ENCODE results near the gene SLFN5. TPM values are rescaled to one million over a fixed set of nuclear protein-coding genes. Genes with fewer than 3 reads are reported as not detected.

Gene SLFN5
- total RNA-seq, 6 experiments from 2014 or later, result 55.2 to 64.0 (median 56.1) TPM

DNA sequence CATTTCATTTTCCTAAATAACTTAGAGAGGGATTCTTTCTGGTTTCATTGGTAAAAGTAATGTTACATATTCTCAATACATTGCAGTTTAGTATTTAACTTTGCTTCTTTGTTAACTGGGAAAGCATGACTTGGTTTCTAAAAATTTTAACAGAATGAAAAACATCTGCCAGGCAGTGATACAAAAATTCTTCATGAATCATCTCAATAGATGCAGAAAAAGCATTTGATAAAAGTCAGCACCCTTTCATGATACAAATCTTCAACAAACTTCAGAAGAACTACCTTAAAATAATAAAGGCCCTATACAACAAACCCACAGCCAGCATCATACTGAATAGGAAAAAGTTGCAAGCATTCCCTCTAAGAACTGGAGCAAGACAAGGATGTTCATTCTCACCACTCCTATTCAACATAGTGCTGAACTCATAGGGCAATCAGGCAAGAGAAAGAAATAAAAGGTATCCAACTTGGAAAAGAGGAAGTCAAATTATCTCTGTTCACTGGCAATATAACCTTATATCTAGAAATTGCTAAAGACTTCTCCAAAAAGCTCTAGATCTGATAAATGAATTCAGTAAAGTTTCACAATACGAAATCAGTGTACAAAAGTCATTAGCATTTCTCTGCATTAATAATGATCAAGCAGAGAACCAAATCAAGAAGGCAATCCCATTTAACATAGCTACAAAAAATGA, 50.4 kb downstream of the SLFN5 start:
- H3K4me3 Mint-ChIP-seq, result no peak overlapping the region
- TF ChIP-seq, protein P1, sequence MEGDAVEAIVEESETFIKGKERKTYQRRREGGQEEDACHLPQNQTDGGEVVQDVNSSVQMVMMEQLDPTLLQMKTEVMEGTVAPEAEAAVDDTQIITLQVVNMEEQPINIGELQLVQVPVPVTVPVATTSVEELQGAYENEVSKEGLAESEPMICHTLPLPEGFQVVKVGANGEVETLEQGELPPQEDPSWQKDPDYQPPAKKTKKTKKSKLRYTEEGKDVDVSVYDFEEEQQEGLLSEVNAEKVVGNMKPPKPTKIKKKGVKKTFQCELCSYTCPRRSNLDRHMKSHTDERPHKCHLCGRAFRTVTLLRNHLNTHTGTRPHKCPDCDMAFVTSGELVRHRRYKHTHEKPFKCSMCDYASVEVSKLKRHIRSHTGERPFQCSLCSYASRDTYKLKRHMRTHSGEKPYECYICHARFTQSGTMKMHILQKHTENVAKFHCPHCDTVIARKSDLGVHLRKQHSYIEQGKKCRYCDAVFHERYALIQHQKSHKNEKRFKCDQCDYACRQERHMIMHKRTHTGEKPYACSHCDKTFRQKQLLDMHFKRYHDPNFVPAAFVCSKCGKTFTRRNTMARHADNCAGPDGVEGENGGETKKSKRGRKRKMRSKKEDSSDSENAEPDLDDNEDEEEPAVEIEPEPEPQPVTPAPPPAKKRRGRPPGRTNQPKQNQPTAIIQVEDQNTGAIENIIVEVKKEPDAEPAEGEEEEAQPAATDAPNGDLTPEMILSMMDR (IDR thresholded peaks at IDR 0.05), result no peak
- H3K4me1 Mint-ChIP-seq (ENCODE audit: low read depth), result peaks cover 74% of the 10 kb centered on the region
- peaks cover 20% of the 10 kb centered on the region for H3K9me3 Mint-ChIP-seq
- H3K27me3 Mint-ChIP-seq (ENCODE audit: insufficient read depth), result peaks cover 1% of the 10 kb centered on the region; the same call in 1 of the 2 replicates
- no peak for DNase-seq
- H3K27ac Mint-ChIP-seq, result peak overlapping the region; percentile 34
- peaks cover 26% of the 10 kb centered on the region for H3K36me3 Mint-ChIP-seq (ENCODE audit: low read depth)

DNA sequence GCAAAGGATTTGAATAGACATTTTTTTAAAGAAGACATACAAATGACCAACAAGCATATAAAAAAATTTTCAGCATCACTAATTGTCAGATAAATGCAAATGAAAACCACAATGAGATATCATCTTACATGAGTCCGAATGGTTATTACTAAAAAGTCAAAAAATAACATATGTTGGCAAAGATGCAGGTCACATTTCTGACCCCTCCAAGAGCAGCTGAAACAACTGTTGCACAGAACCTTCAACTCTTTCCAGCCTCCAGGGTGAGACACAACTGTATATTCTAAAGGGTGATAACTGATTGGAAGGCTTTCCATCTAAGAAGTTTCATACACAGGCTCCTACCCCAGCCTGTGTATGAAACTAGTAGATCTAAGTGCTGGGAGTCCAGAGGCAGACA, 51.9 kb downstream of the SLFN5 start:
- Mint-ChIP-seq H3K36me3 (ENCODE audit: low read depth) (peaks cover 30% of the 10 kb centered on the region), H3K4me3 (peak overlapping the region; percentile 6; the same call in 1 of the 2 replicates), H3K9me3 (peaks cover 35% of the 10 kb centered on the region), H3K27me3 (ENCODE audit: insufficient read depth) (peaks cover 1% of the 10 kb centered on the region; the same call in 1 of the 2 replicates), H3K4me1 (ENCODE audit: low read depth) (peaks cover 77% of the 10 kb centered on the region), H3K27ac (no peak overlapping the region; the same call in 1 of the 2 replicates)
- no peak for DNase-seq
- TF ChIP-seq, protein P1 (IDR thresholded peaks at IDR 0.05), result no peak

DNA sequence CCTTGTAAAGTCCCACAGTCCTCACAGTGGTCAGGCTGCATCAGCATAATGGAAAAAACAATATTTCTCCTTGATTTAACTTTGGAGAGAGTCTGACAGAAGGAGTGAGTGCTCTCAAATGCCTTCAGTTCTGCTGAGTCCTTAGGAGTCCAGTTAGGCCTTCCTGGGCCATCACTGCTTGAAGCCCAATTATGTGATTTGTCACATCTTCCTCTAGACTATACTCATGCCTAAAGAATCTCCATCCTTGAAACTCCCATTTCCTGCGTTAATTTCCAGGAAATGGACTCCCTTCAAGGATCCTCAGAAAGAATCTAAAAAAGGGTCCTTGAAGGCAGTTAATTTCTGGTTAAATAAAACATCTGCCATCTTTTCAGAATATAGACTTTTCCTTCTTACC, 52.8 kb downstream of the SLFN5 start:
- peak overlapping the region; percentile 31; the same call in 1 of the 2 replicates for H3K4me3 Mint-ChIP-seq
- peaks cover 1% of the 10 kb centered on the region; the same call in 1 of the 2 replicates for H3K27me3 Mint-ChIP-seq (ENCODE audit: insufficient read depth)
- H3K9me3 Mint-ChIP-seq, result peaks cover 44% of the 10 kb centered on the region
- peaks cover 77% of the 10 kb centered on the region for H3K4me1 Mint-ChIP-seq (ENCODE audit: low read depth)
- H3K27ac Mint-ChIP-seq, result peak overlapping the region; percentile 64
- TF ChIP-seq, protein P1 (IDR thresholded peaks at IDR 0.05), result no peak
- DNase-seq, result peak; percentile 31
- peaks cover 35% of the 10 kb centered on the region for H3K36me3 Mint-ChIP-seq (ENCODE audit: low read depth)

DNA sequence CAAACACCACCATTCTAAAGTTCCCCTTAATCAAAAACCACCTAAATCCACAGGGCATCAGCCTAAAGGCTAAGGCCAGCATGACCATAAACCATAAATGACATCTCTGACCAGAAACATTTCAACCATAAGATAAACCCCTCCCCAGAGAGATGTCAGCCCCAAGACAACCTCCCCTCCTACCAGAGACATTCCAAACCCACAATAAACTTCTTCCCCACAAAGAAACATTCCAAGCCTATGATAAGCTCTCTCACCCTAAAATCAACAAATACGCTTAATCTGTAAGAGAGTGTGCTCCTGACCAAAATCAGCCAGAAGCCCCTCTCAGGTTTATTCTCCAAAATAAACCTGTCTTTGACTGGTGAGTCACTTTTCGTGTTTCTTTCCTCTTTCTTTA, 54.8 kb downstream of the SLFN5 start:
- TF ChIP-seq, protein P1 (IDR thresholded peaks at IDR 0.05), result no peak
- Mint-ChIP-seq H3K4me1 (ENCODE audit: low read depth) (peaks cover 59% of the 10 kb centered on the region), H3K9me3 (peaks cover 64% of the 10 kb centered on the region), H3K27me3 (ENCODE audit: insufficient read depth) (peaks cover 1% of the 10 kb centered on the region), H3K27ac (no peak overlapping the region; the same call in 1 of the 2 replicates), H3K36me3 (ENCODE audit: low read depth) (peaks cover 43% of the 10 kb centered on the region), H3K4me3 (no peak overlapping the region)
- peak; percentile 28 for DNase-seq

DNA sequence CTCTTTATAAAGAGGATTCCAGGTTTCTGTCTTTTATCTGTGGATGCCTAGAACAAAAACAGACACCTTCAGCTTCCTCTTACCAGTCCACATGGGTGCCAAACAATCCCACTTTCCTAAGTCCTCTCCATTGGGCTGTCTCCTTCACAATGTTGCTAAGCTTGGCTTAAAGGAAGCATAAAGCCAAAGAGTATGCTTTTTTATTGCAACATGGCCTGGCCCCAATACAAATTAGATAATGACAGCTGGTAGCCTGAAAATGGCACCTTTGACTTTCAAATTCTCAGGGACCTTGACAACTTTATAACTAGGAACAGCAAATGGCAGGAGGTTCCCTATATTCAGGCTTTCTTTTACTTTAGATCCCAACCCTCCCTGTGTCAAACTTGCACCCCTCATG, 55.8 kb downstream of the SLFN5 start:
- no peak for DNase-seq
- H3K4me3 Mint-ChIP-seq, result no peak overlapping the region
- peaks cover 1% of the 10 kb centered on the region for H3K27me3 Mint-ChIP-seq (ENCODE audit: insufficient read depth)
- TF ChIP-seq, protein P1 (IDR thresholded peaks at IDR 0.05), result no peak
- peaks cover 51% of the 10 kb centered on the region for H3K36me3 Mint-ChIP-seq (ENCODE audit: low read depth)
- peaks cover 73% of the 10 kb centered on the region for H3K9me3 Mint-ChIP-seq
- H3K27ac Mint-ChIP-seq, result no peak overlapping the region
- peaks cover 49% of the 10 kb centered on the region for H3K4me1 Mint-ChIP-seq (ENCODE audit: low read depth)

Measured in HFFc6 (cell line).